Stimulated activated CD8-positive, alpha-beta memory T cell treated with anti-CD3 and anti-CD28 coated beads, Interleukin-2, amount 100 ng/mL, for 48 hours (primary cell): ENCODE results near the gene TRAP1.
A peak's percentile ranks its signal among the peaks of the same experiment; 100 is the strongest.
"Not testable (repeated sequence)": the region's sequence is repeated elsewhere in the genome, so short reads cannot be mapped to it uniquely, and the experiment has no call there.

Experiments used
- DNase-seq, 2 donors: peaks; one replicate each; pipeline ENCODE4 v3.0.0-alpha.2; 2020; ENCODE audit warnings: low read depth in 2 of 2

The TRAP1 gene

DNA sequence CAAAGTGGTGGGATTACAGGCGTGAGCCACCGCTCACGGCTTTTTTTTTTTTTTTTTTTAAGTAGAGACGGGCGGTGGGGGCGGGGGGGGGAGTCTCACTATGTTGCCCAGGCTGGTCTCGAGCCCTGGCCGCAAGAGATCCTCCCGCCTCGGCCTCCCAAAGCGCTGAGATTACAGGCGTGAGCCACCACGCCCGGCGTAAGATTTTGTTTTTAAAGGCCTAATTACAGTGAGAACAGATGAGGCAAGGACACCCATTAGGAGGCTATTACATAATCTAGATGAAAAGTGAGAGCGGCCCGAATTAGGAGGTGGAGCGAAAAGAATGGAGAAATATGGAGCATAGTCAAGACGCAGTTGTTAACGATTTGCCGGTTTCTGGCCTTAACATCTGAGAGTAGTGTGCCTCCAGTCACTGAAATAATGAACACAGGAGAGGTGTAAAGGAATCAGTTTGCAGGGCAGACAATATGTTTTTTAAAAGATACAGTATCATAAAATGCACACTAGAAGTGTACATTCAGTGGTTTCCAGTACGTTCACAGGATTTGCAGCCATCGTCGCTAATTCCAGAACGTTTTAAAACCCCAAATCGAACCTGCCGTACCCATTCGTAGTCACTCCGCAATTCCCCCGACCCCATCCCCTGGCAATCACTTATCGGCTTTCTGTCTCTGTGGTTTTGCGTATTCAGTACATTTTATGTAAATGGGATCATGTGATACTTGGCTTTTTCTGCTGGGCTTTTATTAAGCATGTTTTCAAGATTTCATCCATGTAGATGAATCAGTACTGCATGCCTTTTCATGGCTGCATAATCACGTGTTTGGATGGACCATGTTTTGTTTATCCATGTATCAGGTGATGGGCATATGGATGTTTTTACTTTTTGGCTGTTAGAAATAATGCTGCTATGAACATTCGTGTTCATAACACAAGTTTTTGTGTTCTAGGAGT, 104.5 kb downstream of the TRAP1 start:
- DNase-seq: no peak

DNA sequence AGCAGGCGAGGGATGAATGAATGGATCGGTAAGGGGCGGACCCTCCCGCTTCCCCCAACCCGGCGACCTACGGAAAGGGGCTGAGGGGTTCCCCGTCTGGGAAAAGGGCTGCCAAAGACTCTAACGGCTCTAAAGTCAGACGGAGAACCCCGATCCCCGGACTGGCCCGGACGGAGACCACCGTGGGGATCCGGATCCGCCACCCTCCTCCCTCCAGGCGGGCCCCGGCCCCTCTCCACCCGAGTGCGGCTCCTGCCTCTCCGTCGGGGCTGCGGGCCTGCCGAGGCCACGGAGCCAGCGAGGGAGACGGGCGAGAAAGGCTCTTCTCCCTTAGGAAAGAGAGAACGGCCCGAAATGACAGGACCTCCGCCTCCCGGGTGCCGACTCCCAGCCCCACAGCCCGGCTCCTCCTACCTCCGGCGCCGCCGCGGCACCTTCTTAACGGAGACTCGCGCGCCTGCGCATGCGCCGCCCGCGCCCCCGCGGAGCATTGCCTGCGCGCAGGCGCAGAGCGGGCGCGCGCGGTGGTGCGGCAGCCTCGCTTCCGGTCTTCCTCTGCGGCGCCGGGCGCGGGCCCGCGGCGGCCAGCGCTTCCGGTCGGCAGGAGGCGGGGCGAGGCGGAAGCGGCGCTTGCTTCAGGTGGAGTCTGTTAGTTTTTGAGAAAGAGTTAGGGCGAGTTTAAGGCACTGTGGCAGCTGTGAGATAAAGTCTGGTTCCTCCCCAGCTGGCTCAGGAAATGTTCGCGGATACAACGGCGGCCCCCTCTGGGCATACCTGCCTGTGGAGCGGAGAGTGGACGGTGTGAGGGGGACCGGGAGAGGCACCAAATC, 106.0 kb downstream of the TRAP1 start, which contains the start of gene SLX4:
Gene SLX4 (minus strand): TSS at position 461 of the 830 bp plus-strand sequence. CDS start 2,642 bp downstream, outside the sequence.
- DNase-seq: peak; percentile 83 to 89

DNA sequence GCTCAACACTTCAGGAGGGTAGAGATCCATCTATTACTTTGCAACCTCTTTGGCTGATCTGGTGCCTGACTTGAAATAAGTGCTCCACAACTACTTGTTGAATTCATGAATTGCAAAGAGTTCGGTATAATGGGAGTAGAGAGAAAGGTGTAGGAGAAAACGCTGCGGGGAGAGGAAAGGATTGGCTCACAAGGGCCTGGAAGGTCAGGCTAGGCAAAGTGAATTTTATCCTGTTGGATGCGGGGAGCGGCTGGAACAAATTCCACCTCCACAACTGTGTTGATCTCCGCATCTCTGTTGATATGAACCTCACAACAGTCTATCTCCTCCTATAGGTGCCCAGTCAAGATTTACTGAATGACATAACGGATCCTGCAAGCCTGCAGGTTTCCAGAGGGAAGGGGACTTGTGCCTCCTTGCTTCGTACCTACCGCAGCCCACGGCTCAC, 106.6 kb downstream of the TRAP1 start:
- DNase-seq: no peak

DNA sequence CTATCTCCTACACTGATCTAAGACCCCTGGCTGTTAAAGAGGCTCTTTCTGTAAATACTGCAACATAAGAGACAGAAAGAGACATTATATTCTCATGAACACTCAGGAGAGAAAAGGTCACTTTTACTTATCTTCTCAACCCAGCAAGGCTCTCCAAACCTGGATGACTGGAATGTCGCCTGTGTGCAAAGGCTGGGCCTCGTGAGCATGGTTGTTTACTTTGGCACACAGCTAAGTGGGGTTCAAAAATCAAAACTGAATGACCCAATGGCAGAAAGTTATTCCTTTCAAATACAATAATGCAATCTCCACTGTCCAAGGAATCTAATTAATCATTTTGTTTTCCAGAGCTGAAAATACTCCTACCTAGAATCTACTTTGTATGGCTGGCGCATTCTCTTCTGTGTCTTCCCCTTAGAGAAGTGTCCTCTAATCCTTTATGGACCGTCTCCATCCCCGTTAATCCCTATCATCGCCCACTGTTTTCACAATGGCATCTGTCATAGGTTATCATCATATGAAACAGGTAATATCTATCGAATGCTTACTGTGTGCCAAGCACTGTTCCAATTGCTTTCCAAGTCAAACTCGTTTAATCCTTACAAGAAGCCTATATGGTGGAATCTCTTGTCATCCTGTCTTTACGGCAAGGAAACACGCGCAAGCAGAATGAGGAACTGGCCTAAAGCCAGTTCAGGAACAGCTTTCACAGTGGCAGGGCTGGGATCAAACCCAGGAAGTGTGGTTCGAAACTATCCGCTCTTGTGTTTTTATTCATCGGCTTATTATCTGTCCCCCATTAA, 107.2 kb downstream of the TRAP1 start:
- no peak for DNase-seq

DNA sequence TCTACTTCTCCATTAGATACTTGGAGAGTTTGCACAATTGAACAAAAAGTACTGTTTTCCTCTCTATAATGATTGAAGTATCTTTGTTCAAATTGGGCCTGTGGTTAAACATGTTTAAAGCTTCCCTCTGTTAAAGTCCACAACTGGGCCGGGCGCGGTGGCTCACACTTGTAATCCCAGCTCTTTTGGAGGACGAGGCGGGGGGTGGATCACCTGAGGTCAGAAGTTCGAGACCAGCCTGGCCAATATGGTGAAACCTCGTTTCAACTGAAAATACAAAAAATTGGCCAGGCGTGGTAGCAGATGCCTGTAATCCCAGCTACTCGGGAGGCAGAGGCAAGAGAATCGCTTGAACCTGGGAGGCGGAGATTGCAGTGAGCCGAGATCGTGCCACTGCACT, 108.3 kb downstream of the TRAP1 start:
- DNase-seq: not testable (repeated sequence)

DNA sequence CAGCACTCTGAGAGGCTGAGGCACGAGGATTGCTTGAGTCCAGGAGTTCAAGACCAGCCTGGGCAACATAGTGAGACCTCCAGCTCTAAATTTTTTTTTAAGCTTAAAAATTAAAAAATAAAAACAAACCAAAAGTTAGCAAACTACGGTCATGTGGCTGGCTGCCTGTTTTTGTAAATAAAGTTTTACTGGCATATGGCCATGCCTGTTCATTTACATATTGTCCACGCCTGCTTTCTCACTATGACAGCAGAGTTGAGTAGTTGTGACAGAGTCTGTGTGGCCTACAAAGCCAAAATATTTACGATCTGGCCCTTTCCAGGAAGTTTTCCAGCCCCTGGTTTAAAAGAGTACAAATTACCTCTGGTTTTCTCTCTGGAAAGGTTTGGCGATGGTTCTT, 109.3 kb downstream of the TRAP1 start:
- DNase-seq: no peak
